Endodermal cell (in vitro differentiated cells): ENCODE data around the gene KLHDC2. TPM values are rescaled to one million over a fixed set of nuclear protein-coding genes. Genes with fewer than 3 reads are reported as not detected.
"Not testable (repeated sequence)": the region's sequence is repeated elsewhere in the genome, so short reads cannot be mapped to it uniquely, and the experiment has no call there.

Experiments
- DNase-seq: peaks from one replicate; pipeline ENCODE4 v3.0.0-alpha.2; 2017
- H3K27ac ChIP-seq: 2 replicates; pipeline ENCODE4 v1.5.1; 2013; ENCODE audit warnings: mild to moderate bottlenecking, low read depth, low read length, moderate library complexity
- H3K27me3 ChIP-seq: 2 replicates; pipeline ENCODE4 v1.6.1; 2013; ENCODE audit warnings: mild to moderate bottlenecking, low read length, moderate library complexity; ENCODE audit not compliant: insufficient read depth, control insufficient read depth, poor library complexity, severe bottlenecking
- H3K36me3 ChIP-seq: 2 replicates; pipeline ENCODE4 v1.7.0; 2013; ENCODE audit warnings: mild to moderate bottlenecking, low read length, moderate library complexity; ENCODE audit not compliant: control insufficient read depth, insufficient read depth
- H3K4me1 ChIP-seq: one replicate; pipeline ENCODE4 v1.7.0; 2013; ENCODE audit warnings: low read length; ENCODE audit not compliant: control insufficient read depth, insufficient read depth
- H3K4me3 ChIP-seq: 2 replicates; pipeline ENCODE4 v1.5.1; 2013; ENCODE audit warnings: mild to moderate bottlenecking, low read length, moderate library complexity
- H3K9ac ChIP-seq: 2 replicates; pipeline ENCODE4 v1.6.1; 2013; ENCODE audit warnings: mild to moderate bottlenecking, low read length, moderate library complexity; ENCODE audit not compliant: poor library complexity, severe bottlenecking; ENCODE audit errors: extremely low read depth
- H3K9me3 ChIP-seq: 2 replicates; pipeline ENCODE4 v1.6.1; 2013; ENCODE audit warnings: mild to moderate bottlenecking, low read length, moderate library complexity; ENCODE audit not compliant: control insufficient read depth
- H3K27ac Mint-ChIP-seq: 2 replicates; pipeline ENCODE4 v1.8.0; 2020; ENCODE audit warnings: mixed read lengths
- H3K27me3 Mint-ChIP-seq: 2 replicates; pipeline ENCODE4 v1.8.0; 2021; ENCODE audit warnings: mild to moderate bottlenecking, mixed read lengths; ENCODE audit not compliant: insufficient read depth
- H3K36me3 Mint-ChIP-seq: 2 replicates; pipeline ENCODE4 v1.8.0; 2020; ENCODE audit warnings: low read depth, mixed read lengths
- H3K4me1 Mint-ChIP-seq: 2 replicates; pipeline ENCODE4 v1.8.0; 2020; ENCODE audit warnings: mixed read lengths
- H3K4me3 Mint-ChIP-seq: 2 replicates; pipeline ENCODE4 v1.8.0; 2020; ENCODE audit warnings: mild to moderate bottlenecking, moderate library complexity, mixed read lengths
- H3K9me3 Mint-ChIP-seq: 2 replicates; pipeline ENCODE4 v1.8.0; 2020; ENCODE audit warnings: mild to moderate bottlenecking, mixed read lengths
- WGBS, 2 experiments: methylation state at CpG; one replicate each; pipeline versions ENCODE4 v1.1.5 to v1.1.7; 2013; ENCODE audit warnings: missing lambda C conversion rate in 2 of 2, mixed read lengths in 1 of 2; ENCODE audit not compliant: insufficient coverage in 1 of 2, insufficient read length in 1 of 2; 5-methylcytosine and 5-hydroxymethylcytosine counted together
- total RNA-seq, 2 donors: library from RNA; stranded (reverse); fragmentation: NEBNext Ultra II Directional in 1 of 2; extraction: Animal tissue kit (Norgen Biotek cat#: 25700) in 1 of 2; gene quantifications; 2 replicates in 1 of 2; 3 replicates in 1 of 2; pipeline ENCODE4 v1.2.1, GENCODE V29; 2021
- TF ChIP-seq, protein P1 (sequence below): fragments of 200-600 bp; sonication (generic); conservative IDR thresholded peaks from 2 replicates; pipeline ENCODE4 v1.5.0; 2021; ENCODE audit warnings: antibody characterized with exemption, mild to moderate bottlenecking

Gene KLHDC2
- total RNA-seq, 2 donors from 2014 or later = 45.8 to 48.4 TPM

DNA sequence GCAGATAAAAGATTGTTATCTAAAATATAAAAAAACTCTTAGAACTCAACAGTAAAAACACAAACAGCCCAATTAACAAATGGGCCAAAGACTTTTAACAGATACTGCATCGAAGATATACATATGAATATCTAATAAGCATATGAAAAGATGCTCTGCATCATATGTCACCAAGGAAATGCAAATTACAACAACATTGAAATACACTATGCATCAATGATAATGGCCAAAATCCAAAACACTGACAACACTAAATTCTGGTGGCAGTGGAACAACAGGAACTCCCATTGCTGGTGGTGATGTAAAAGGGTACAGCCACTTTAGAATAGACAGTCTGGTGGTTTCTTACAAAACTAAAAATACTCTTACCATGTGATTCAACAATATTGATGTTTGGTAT is 40.8 kb downstream of the KLHDC2 start:
- H3K4me3 Mint-ChIP-seq = no peak overlapping the region
- peaks cover 77% of the 10 kb centered on the region for H3K36me3 Mint-ChIP-seq
- H3K9me3 Mint-ChIP-seq = no peaks in the 10 kb centered on the region
- no peaks in the 10 kb centered on the region for H3K27me3 Mint-ChIP-seq
- Histone ChIP-seq H3K4me1 (no peaks in the 10 kb centered on the region), H3K27ac (no peak overlapping the region), H3K9me3 (peaks cover 18% of the 10 kb centered on the region), H3K4me3 (no peak overlapping the region), H3K36me3 (peaks cover 89% of the 10 kb centered on the region), H3K9ac (no peak overlapping the region), H3K27me3 (no peaks in the 10 kb centered on the region)
- TF ChIP-seq, protein P1, sequence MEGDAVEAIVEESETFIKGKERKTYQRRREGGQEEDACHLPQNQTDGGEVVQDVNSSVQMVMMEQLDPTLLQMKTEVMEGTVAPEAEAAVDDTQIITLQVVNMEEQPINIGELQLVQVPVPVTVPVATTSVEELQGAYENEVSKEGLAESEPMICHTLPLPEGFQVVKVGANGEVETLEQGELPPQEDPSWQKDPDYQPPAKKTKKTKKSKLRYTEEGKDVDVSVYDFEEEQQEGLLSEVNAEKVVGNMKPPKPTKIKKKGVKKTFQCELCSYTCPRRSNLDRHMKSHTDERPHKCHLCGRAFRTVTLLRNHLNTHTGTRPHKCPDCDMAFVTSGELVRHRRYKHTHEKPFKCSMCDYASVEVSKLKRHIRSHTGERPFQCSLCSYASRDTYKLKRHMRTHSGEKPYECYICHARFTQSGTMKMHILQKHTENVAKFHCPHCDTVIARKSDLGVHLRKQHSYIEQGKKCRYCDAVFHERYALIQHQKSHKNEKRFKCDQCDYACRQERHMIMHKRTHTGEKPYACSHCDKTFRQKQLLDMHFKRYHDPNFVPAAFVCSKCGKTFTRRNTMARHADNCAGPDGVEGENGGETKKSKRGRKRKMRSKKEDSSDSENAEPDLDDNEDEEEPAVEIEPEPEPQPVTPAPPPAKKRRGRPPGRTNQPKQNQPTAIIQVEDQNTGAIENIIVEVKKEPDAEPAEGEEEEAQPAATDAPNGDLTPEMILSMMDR = no peak
- no peaks in the 10 kb centered on the region for H3K4me1 Mint-ChIP-seq
- DNase-seq = no peak
- no peak overlapping the region for H3K27ac Mint-ChIP-seq
- WGBS, 2 experiments = 0% methylated on average over 1 of the region's 1 CpG; no CpG with 5 or more reads in 1 of the 2 experiments

- not testable (repeated sequence) for H3K27ac Mint-ChIP-seq, H3K4me1 Mint-ChIP-seq, H3K27me3 ChIP-seq, H3K4me3 Mint-ChIP-seq, H3K9ac ChIP-seq, H3K4me1 ChIP-seq, DNase-seq, H3K27me3 Mint-ChIP-seq, H3K4me3 ChIP-seq, H3K27ac ChIP-seq
- peaks cover 93% of the 10 kb centered on the region for H3K36me3 Mint-ChIP-seq
- 75 to 86% methylated on average over 1 of the region's 2 CpGs for WGBS, 2 experiments
- Histone ChIP-seq H3K36me3 (peaks cover 83% of the 10 kb centered on the region), H3K9me3 (peaks cover 50% of the 10 kb centered on the region)
- peaks cover 30% of the 10 kb centered on the region for H3K9me3 Mint-ChIP-seq
These were observed 48.2 kb downstream of the KLHDC2 start for GRCh38 chr14:49816118-49816517.

DNA sequence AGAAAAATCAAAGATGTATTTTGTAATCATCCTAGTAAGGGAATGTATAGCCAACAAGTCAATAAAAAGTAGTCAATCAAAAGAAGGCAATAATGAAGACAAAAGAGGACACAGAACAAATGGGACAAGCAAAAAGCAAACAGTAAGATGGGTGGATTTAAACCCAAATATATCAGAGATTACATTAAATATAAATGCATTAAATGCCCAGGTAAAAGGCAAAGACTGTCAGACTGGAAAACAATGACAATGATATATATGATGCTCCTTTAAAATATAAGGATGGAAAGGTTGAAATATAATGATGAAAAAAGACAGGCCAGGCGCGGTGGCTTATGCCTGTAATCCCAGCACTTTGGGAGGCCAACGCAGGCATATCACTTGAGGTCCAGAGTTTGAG is 48.9 kb downstream of the KLHDC2 start:
- peaks cover 76% of the 10 kb centered on the region for H3K36me3 ChIP-seq
- TF ChIP-seq, protein P1 = no peak
- Mint-ChIP-seq H3K27me3 (no peaks in the 10 kb centered on the region), H3K9me3 (peaks cover 30% of the 10 kb centered on the region), H3K4me3 (no peak overlapping the region), H3K4me1 (no peaks in the 10 kb centered on the region), H3K27ac (no peak overlapping the region), H3K36me3 (peaks cover 87% of the 10 kb centered on the region)
- WGBS, 2 experiments = 77 to 94% methylated on average over 3 of the region's 3 CpGs
- H3K27ac ChIP-seq = no peak overlapping the region
- H3K4me3 ChIP-seq = no peak overlapping the region
- no peak for DNase-seq
- H3K9me3 ChIP-seq = peaks cover 50% of the 10 kb centered on the region
- H3K4me1 ChIP-seq = no peaks in the 10 kb centered on the region
- no peaks in the 10 kb centered on the region for H3K27me3 ChIP-seq
- no peak overlapping the region for H3K9ac ChIP-seq

- Mint-ChIP-seq H3K9me3 (peaks cover 37% of the 10 kb centered on the region), H3K27ac (no peak overlapping the region)
- H3K36me3 ChIP-seq = peaks cover 70% of the 10 kb centered on the region
These were observed 52.2 kb downstream of the KLHDC2 start for GRCh38 chr14:49820176-49820575.

More at GRCh38 chr14:49820176-49820575, 52.2 kb downstream of the KLHDC2 start:
- H3K4me3 Mint-ChIP-seq = no peak overlapping the region
- no peaks in the 10 kb centered on the region for H3K27me3 Mint-ChIP-seq
- Histone ChIP-seq H3K27me3 (no peaks in the 10 kb centered on the region), H3K4me1 (no peaks in the 10 kb centered on the region), H3K9me3 (peaks cover 36% of the 10 kb centered on the region), H3K9ac (no peak overlapping the region), H3K27ac (no peak overlapping the region), H3K4me3 (no peak overlapping the region)
- TF ChIP-seq, protein P1 = no peak
- H3K36me3 Mint-ChIP-seq = peaks cover 81% of the 10 kb centered on the region
- no peak for DNase-seq
- 97 to 98% methylated on average over 12 of the region's 12 CpGs for WGBS, 2 experiments
- H3K4me1 Mint-ChIP-seq = no peaks in the 10 kb centered on the region
